Inflammatory macrophage treated with lipopolysaccharide for 4 hours (primary cell): ENCODE data around the gene SH3TC1.
A peak's percentile ranks its signal among the peaks of the same experiment; 100 is the strongest.

Source experiments
- DNase-seq: peaks from one replicate; pipeline ENCODE4 v3.0.0-alpha.2; 2020

Gene SH3TC1

GRCh38 chr4:8201321-8201781 is 2.3 kb downstream of the SH3TC1 start:
- DNase-seq: peak; percentile 62

GRCh38 chr4:8202108-8203051 is 3.3 kb downstream of the SH3TC1 start:
- peak; percentile 54 for DNase-seq

- DNase-seq: no peak
These were observed 3.9 kb downstream of the SH3TC1 start for GRCh38 chr4:8203052-8203401.

- no peak for DNase-seq
These were observed 4.7 kb downstream of the SH3TC1 start for GRCh38 chr4:8203817-8204216.

GRCh38 chr4:8204576-8205227 is 5.6 kb downstream of the SH3TC1 start:
- DNase-seq: no peak

DNA sequence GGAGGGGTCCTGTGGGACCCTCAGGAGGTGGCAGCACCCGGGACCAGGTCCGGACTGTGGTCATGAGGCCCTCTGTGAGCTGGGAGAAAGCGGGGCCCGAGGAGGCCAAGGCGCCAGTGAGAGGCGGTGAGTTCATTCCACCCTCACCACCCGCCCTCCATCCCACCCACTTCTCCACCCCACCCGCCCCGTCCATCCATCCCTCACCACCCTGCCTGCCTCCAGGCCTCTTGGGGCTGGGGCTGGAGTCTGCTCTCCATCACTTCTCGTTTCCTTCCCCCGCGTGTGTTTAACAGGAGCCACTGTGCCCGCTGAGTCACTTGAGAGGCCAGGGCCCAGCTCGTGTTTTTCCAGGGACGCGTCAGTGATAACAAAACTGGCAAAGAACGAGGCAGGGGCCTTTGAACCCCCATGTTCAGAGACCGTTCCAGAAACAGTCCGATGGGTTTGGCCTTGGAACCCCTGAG is 6.2 kb downstream of the SH3TC1 start:
- peak; percentile 76 for DNase-seq

DNA sequence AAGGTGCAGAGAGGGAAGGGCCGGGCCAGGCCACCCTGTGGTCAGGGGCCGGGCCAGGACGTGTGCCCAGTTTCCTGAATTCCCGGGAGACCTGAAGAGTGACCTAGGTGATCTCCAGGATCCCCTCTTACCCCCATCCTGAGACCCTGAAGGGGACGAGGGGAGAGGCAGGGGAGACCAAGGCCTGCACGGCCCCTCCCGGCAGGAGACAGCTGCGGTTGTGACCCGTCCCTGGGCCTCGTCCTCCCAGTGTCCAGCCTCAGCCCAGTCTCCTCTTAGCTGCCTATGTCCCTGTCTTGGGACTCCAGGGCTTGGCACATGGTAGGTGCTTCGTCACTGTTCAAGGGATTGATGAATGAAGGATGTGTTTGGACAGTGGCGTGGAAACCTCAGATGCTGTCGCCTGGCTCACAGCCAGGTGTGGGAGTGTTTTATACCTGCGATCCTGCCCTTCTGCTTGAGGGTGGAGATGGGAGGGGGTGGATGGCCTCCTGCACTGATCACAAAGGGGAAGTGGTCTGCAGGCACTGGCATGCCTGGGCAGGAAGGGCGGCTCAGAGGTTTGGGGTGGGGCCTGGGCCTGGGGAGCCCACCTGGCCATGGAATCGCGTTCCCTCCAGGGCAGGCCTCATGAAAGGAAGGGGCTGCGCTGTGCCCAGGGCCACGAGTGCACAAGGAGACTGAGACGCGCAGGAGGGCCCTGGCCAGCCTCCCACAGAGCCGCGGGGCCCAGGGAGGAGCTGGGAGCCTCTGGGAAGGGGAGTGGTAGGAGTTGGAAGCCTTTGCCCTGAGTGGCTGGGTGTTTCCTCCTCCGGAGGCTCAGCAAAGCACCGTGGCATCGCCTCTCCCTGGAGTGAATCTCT is 6.9 kb downstream of the SH3TC1 start:
- no peak for DNase-seq

GRCh38 chr4:8207314-8207713 is 8.2 kb downstream of the SH3TC1 start:
- peak; percentile 92 for DNase-seq

- DNase-seq: no peak
These were observed 9.5 kb downstream of the SH3TC1 start for GRCh38 chr4:8208565-8208964.

- DNase-seq: peak; percentile 50
These were observed 10.2 kb downstream of the SH3TC1 start for GRCh38 chr4:8209181-8209874.

DNA sequence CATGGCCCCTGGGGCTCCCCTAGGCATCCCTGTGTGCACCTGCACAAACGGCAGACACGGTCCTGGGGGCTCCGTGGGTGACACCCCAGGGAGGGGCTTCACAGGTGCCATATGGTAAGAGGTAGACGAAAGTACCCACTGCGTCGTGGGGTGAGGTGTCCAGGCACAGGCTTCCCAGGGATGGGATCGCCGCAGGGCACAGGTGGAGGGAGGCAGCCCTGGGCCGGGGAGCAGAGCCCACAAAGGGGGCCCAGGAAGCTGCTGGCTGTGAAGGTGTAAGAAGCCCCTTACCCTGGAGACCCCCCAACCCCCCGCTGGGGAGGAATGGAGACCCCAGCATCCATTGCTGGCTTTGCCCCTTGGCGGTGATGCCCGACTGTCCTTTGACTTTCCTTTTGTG is 10.9 kb downstream of the SH3TC1 start:
- no peak for DNase-seq

DNA sequence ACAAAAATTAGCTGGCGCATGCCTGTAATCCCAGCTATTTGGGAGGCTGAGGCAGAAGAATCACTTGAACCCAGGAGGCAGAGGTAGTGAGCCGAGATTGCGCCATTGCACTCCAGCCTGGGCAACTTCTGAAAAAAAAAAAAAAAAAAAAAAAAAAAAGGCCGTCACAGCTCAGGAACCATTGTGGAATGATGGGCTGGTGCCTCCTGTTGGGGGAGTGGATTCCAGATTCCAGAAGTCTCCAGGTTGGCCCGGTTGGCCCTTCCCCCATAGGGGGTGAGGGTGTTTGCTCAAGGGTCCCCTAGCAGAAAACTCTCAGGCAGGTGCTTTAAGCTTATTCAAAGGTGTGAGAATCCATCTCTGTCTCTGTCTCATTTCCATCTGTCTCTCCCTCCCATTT is 11.5 kb downstream of the SH3TC1 start:
- DNase-seq: no peak

DNA sequence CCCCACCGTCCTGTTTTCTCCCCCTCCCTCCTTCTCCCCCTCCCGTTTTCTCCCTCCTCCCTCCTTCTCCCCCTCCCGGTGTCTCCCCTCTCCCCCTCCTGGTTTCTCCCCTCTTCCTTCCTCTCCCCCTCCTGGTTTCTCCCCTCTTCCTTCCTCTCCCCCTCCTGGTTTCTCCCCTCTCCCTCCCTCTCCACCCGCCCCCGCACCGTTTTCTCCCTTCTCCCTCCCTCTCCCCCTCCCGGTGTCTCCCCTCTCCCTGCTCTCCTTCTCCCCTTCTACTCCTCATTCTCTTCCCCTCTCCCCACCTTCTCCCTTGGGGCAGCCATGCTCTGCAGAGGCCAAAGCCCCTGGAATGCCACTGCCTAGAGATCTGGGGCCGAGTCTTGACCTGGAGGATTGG is 12.2 kb downstream of the SH3TC1 start:
- DNase-seq: no peak

DNA sequence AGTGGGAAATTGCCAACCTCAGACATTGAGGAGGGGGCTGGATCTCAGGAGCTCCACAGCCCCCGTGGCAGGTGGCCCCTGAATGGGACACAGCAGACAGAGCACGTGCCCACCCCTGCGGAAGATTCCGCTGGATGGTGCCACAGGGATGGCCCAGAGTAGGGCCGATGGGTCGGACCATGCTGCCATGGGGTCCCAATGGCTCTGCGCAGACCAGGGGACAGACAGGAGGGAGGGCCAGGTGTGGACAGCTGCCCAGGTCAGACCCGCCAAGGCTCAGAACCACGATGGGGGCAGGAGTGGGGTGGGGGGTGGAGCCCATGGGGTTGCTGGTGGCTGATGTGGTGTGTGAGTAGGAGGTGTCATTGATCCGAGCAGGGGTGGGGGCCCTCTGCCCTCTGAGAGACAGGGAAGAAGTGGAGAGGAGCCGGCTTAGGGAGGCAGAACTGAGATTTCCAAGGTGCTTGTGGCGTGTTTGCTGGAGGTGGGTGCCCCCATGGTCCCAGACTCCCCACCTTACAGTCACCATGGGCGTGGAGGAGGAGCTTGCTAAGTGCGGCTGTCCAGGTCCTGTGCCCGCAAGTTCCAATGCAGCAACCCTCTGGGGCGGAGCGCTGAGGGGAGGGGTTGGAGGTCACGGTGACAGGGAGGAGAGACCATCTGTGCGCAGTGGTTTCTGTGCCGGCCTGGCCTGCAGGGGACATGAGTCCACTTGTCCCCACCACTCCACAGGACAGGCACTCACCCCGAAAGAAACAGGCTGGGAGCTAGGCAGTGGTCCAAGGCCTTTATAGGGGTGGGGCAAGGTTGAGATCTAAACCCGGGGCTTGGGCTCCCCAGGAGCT is 12.9 kb downstream of the SH3TC1 start:
- DNase-seq: no peak

- no peak for DNase-seq
These were observed 13.5 kb downstream of the SH3TC1 start for GRCh38 chr4:8212622-8213021.

- no peak for DNase-seq
These were observed 14.0 kb downstream of the SH3TC1 start for GRCh38 chr4:8213121-8213520.

GRCh38 chr4:8214136-8214535 is 15.0 kb downstream of the SH3TC1 start:
- DNase-seq: no peak

- no peak for DNase-seq
These were observed 15.9 kb downstream of the SH3TC1 start for GRCh38 chr4:8215001-8215427.

DNA sequence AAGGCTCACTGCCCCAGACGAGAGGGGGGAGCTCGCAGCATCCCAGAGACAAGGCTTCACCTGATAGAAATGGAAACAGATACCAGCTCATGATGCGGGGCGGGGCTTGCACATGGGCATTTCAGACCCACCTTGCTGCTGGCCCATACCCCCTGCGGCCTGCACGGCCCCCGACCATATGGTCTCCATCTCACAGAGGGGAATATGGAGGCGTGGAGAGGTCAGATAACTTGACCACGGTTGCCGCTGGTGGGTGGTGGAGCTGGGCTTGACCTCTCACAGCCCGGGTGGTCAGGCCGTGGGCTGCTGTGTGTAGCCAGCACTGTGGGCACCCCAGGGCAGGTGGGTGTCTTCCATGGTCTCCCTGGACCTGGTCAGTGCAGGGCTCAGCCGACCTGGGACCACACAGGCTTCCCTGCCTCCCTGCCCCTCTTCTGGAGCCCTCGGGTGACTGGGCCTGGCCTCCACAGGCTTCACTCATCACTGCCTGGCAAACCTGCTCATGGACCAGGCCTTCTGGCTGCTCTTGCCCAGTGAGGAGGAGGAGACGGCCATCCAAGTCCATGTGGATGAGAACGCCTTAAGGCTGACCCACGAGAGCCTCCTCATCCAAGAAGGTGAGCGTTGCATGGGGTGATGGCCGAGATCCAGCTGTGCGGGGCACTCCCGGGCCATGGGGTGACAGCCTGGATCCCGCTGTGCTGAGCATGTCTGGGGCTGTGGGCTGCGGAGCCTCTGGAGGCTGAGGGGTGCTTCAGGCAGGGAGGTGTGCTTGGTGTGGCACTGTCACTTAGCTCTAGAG is 16.8 kb downstream of the SH3TC1 start:
- DNase-seq: no peak

GRCh38 chr4:8216443-8217245 is 17.6 kb downstream of the SH3TC1 start:
- DNase-seq: no peak
